ENCODE measurements around the gene FOXP1.

The FOXP1 gene

GRCh38 chr3:71128961-71129360 is 454.6 kb downstream of the FOXP1 start:
- TF ChIP-seq REST (IDR thresholded peaks at IDR 0.05; ENCODE audit: insufficient read depth in 1 of 2, low read depth in 2 of 2, low read length in 2 of 2): no peak
- TF ChIP-seq POLR2AphosphoS5 (IDR thresholded peaks at IDR 0.05; ENCODE audit: low read depth, low read length): no peak
- no peak for TF ChIP-seq TAF1 (IDR thresholded peaks at IDR 0.05; ENCODE audit: borderline replicate concordance, insufficient read depth, low read length)
- no peak for TF ChIP-seq FOXP2 (optimal IDR thresholded peaks at IDR 0.05; ENCODE audit: borderline replicate concordance, extremely low read depth, extremely low read length, insufficient read depth)
- TF ChIP-seq SIN3A (IDR thresholded peaks at IDR 0.05; ENCODE audit: borderline replicate concordance, insufficient read depth, low read length): no peak

GRCh38 chr3:71127844-71128243 is 455.7 kb downstream of the FOXP1 start:
- TF ChIP-seq REST (IDR thresholded peaks at IDR 0.05; ENCODE audit: insufficient read depth in 1 of 2, low read depth in 2 of 2, low read length in 2 of 2) (no peak), FOXP2 (optimal IDR thresholded peaks at IDR 0.05; ENCODE audit: borderline replicate concordance, extremely low read depth, extremely low read length, insufficient read depth) (no peak), POLR2AphosphoS5 (IDR thresholded peaks at IDR 0.05; ENCODE audit: low read depth, low read length) (no peak), TAF1 (IDR thresholded peaks at IDR 0.05; ENCODE audit: borderline replicate concordance, insufficient read depth, low read length) (no peak), SIN3A (IDR thresholded peaks at IDR 0.05; ENCODE audit: borderline replicate concordance, insufficient read depth, low read length) (no peak)

GRCh38 chr3:71127052-71127831 is 456.3 kb downstream of the FOXP1 start:
- TF ChIP-seq SIN3A (IDR thresholded peaks at IDR 0.05; ENCODE audit: borderline replicate concordance, insufficient read depth, low read length): no peak
- no peak for TF ChIP-seq TAF1 (IDR thresholded peaks at IDR 0.05; ENCODE audit: borderline replicate concordance, insufficient read depth, low read length)
- no peak for TF ChIP-seq FOXP2 (optimal IDR thresholded peaks at IDR 0.05; ENCODE audit: borderline replicate concordance, extremely low read depth, extremely low read length, insufficient read depth)
- no peak for TF ChIP-seq REST (IDR thresholded peaks at IDR 0.05; ENCODE audit: insufficient read depth in 1 of 2, low read depth in 2 of 2, low read length in 2 of 2)
- TF ChIP-seq POLR2AphosphoS5 (IDR thresholded peaks at IDR 0.05; ENCODE audit: low read depth, low read length): no peak

GRCh38 chr3:71125738-71126137 is 457.8 kb downstream of the FOXP1 start:
- TF ChIP-seq REST (IDR thresholded peaks at IDR 0.05; ENCODE audit: insufficient read depth in 1 of 2, low read depth in 2 of 2, low read length in 2 of 2) (no peak), FOXP2 (optimal IDR thresholded peaks at IDR 0.05; ENCODE audit: borderline replicate concordance, extremely low read depth, extremely low read length, insufficient read depth) (no peak), TAF1 (IDR thresholded peaks at IDR 0.05; ENCODE audit: borderline replicate concordance, insufficient read depth, low read length) (no peak), POLR2AphosphoS5 (IDR thresholded peaks at IDR 0.05; ENCODE audit: low read depth, low read length) (no peak), SIN3A (IDR thresholded peaks at IDR 0.05; ENCODE audit: borderline replicate concordance, insufficient read depth, low read length) (no peak)
